BLaER1 (cell line): ENCODE results near the gene RPS6KA2.

Source experiments
- H3K27ac ChIP-seq: shearing (Covaris generic); formaldehyde crosslinking; 2 replicates; pipeline ENCODE4 v1.8.1; 2022
- H3K27me3 ChIP-seq: shearing (Covaris generic); formaldehyde crosslinking; 2 replicates; pipeline ENCODE4 v1.8.1; 2022
- H3K36me3 ChIP-seq: shearing (Covaris generic); formaldehyde crosslinking; 2 replicates; pipeline ENCODE4 v1.8.1; 2022
- H3K4me1 ChIP-seq: shearing (Covaris generic); formaldehyde crosslinking; 2 replicates; pipeline ENCODE4 v1.8.1; 2022
- H3K4me2 ChIP-seq: shearing (Covaris generic); formaldehyde crosslinking; 2 replicates; pipeline ENCODE4 v1.8.1; 2022
- H3K4me3 ChIP-seq: shearing (Covaris generic); formaldehyde crosslinking; 2 replicates; pipeline ENCODE4 v1.8.1; 2022
- H3K9ac ChIP-seq: shearing (Covaris generic); formaldehyde crosslinking; 2 replicates; pipeline ENCODE4 v1.8.1; 2022
- H3K9me3 ChIP-seq: shearing (Covaris generic); formaldehyde crosslinking; 2 replicates; pipeline ENCODE4 v1.8.1; 2022
- H4K20me1 ChIP-seq: shearing (Covaris generic); formaldehyde crosslinking; 2 replicates; pipeline ENCODE4 v1.8.1; 2022
- Cebpa-rat ChIP-seq: shearing (Covaris generic); IDR thresholded peaks from 2 replicates; pipeline ENCODE4 v1.8.1; 2022

Gene RPS6KA2

DNA sequence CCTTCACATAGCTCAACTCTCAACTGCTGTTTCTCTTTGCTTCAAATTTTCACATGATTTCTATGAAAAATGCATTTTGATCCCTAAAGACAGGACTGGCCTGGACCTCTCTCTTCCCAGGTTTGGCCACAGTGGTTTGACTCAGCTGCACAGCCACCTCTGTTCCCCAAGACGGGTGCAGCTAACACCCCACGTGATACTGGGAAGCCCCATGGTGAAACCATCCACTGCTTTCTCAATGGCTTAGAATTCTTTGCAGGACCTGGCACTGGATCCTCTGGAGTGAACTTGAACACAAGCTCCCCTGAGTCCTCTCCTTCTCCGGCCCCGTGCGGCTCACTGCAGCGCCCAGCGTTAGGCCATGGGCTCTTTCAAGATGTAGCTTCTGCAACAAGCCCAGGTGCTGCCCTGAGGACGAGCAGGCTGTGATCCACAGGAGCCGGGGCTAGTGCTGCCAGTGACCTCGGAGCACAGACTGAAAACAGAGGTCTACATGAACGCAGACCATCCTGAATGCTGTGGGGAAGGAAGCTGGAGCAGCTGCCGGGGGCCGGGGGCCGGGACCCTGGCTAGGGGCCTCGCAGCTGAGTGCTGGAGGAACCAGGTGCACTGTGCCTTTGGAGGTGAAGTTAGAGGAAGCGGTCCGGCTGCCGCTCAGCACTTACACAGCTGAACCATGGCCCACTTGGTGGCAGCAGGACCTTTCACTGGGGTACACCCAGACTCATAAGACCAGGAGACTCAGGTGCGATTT, 185.5 kb downstream of the RPS6KA2 start:
- no peaks in the 10 kb centered on the region for H4K20me1 ChIP-seq
- no peak overlapping the region for H3K27ac ChIP-seq
- TF ChIP-seq Cebpa-rat: no peak
- no peak overlapping the region for H3K4me3 ChIP-seq
- H3K4me2 ChIP-seq: peak overlapping the region; percentile 66
- peaks cover 5% of the 10 kb centered on the region; the same call in 1 of the 2 replicates for H3K27me3 ChIP-seq
- peaks cover 65% of the 10 kb centered on the region for H3K4me1 ChIP-seq
- H3K9ac ChIP-seq: 0 out of 2 replicates have a peak overlapping the region, but pooled peaks have one; percentile 22
- H3K36me3 ChIP-seq: no peaks in the 10 kb centered on the region
- peaks cover 10% of the 10 kb centered on the region; the same call in 1 of the 2 replicates for H3K9me3 ChIP-seq

DNA sequence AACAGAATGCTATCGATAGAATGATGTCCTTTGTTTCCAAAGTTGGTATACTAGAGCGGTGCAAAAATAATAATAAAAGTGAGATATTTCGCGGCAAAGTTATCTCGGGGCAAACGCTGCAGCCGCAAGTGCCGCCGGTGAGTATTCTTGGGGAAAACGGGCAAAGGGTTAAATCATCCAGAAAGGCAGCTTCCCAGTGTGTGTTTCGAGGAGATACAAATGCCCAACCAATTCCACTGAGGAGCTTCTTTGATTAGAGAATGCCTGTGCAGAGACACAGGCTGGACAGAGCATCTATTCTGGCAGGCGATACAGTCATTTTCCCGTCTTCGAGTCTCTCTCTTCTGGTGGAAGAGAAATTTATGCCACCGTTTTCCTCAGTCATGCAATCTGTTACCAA, 186.3 kb downstream of the RPS6KA2 start:
- Histone ChIP-seq H3K36me3 (no peaks in the 10 kb centered on the region), H3K4me3 (no peak overlapping the region), H3K27me3 (peaks cover 5% of the 10 kb centered on the region; the same call in 1 of the 2 replicates), H3K4me1 (peaks cover 73% of the 10 kb centered on the region), H3K27ac (no peak overlapping the region), H3K9ac (no peak overlapping the region), H3K9me3 (peaks cover 10% of the 10 kb centered on the region; the same call in 1 of the 2 replicates), H4K20me1 (no peaks in the 10 kb centered on the region), H3K4me2 (peak overlapping the region; percentile 66; the same call in 1 of the 2 replicates)
- TF ChIP-seq Cebpa-rat: no peak

DNA sequence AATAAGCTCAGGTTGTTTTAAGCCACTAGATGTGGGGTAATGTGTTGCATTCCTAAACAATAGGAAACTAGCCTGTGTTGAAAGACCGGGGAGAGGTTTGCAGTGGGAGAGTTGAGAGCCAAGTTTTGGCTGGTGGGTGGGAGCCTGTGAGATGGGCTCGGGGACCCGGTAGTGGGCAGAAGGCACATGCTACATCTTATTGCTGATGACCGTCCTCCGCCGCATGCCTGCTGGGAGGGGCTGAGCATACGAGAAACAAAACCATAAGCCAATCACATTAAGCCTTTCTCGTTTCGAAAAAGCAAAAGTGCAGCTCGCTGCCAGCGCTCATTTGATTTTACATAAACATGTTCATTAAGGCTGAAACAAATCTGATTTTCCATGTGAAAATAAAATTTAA, 186.9 kb downstream of the RPS6KA2 start:
- peaks cover 79% of the 10 kb centered on the region for H3K4me1 ChIP-seq
- no peaks in the 10 kb centered on the region for H4K20me1 ChIP-seq
- no peak for TF ChIP-seq Cebpa-rat
- H3K36me3 ChIP-seq: no peaks in the 10 kb centered on the region
- peaks cover 5% of the 10 kb centered on the region; the same call in 1 of the 2 replicates for H3K27me3 ChIP-seq
- no peak overlapping the region for H3K4me3 ChIP-seq
- peak overlapping the region; percentile 5; the same call in 1 of the 2 replicates for H3K27ac ChIP-seq
- H3K9ac ChIP-seq: no peak overlapping the region
- peak overlapping the region; percentile 52 for H3K4me2 ChIP-seq
- H3K9me3 ChIP-seq: peaks cover 10% of the 10 kb centered on the region; the same call in 1 of the 2 replicates

DNA sequence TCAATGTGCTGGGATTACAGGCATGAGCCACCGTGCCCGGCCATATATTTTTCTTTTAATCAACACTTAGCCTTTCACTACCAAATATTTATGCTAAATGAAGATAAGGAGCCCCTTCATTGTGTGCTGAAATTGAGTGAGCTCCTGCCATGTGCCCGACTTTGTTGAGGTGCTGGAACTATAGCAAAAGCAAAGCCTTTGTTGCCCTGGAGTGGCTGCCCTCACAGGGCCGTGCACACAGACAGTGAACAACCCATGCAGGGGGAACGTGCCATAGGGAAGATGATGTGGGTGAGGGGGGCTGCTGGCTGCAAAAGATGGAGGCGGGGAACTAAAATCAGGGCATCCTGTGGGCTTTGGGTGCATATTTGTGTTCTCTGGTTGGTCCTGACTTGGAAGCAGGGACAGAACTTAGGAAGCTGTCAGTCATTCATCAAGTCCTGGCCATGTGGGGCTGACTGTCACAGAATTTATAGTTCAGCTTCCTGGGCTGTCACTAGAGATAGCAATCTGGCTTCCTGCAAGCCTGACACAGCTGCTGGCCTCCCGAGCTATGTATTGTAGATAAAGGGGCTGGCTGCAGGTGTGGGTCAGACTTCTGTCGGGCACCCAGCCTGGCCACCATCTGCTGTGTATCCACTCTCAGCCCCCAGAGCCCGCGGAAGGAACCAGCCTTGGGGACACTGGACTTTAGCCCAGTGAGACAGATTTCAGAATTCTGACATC, 187.5 kb downstream of the RPS6KA2 start:
- Histone ChIP-seq H3K27ac (peak overlapping the region; percentile 5; the same call in 1 of the 2 replicates), H3K36me3 (no peaks in the 10 kb centered on the region), H3K4me2 (peak overlapping the region; percentile 52), H3K27me3 (peaks cover 5% of the 10 kb centered on the region; the same call in 1 of the 2 replicates), H3K4me1 (peaks cover 85% of the 10 kb centered on the region), H3K9ac (no peak overlapping the region), H3K4me3 (no peak overlapping the region), H4K20me1 (no peaks in the 10 kb centered on the region), H3K9me3 (peaks cover 10% of the 10 kb centered on the region; the same call in 1 of the 2 replicates)
- TF ChIP-seq Cebpa-rat: no peak

DNA sequence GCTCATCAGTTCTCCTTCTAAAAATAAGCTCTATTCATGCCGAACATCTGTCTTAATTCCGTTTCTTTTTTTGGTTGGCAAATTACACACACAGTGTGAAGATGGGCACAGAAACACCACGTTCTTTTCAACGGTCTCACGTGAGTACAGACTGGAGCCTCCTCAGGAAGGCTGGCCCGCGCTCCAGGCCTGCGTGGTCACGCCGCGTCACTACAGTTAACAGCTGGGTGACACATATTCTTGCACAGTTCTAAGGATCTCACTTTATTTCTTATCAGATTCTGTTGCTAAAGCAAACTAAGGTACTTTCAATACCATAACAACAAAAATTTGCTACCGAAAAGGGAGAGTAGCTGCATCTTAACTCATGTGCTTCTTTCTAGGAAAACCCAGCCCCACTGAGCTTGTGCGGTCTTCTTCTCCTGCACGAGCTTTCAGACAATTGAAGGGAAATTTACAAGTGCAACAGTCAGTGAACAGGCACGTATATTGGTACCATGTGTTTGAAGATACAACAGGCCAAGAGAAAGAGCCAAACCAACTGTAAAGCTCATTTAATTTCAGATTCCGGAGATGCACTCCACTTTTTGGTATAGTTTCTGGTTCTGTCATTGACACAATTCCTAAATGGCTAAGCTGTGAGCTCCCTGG, 188.7 kb downstream of the RPS6KA2 start:
- Histone ChIP-seq H3K4me2 (peak overlapping the region; percentile 59), H3K9ac (no peak overlapping the region), H4K20me1 (no peaks in the 10 kb centered on the region), H3K4me1 (peaks cover 90% of the 10 kb centered on the region), H3K27me3 (peaks cover 5% of the 10 kb centered on the region; the same call in 1 of the 2 replicates), H3K27ac (no peak overlapping the region), H3K4me3 (no peak overlapping the region), H3K36me3 (no peaks in the 10 kb centered on the region), H3K9me3 (peaks cover 10% of the 10 kb centered on the region; the same call in 1 of the 2 replicates)
- no peak for TF ChIP-seq Cebpa-rat

- Histone ChIP-seq H3K4me1 (peaks cover 91% of the 10 kb centered on the region), H3K27me3 (peaks cover 5% of the 10 kb centered on the region; the same call in 1 of the 2 replicates), H4K20me1 (no peaks in the 10 kb centered on the region), H3K27ac (no peak overlapping the region), H3K4me3 (no peak overlapping the region), H3K9ac (no peak overlapping the region), H3K4me2 (peak overlapping the region; percentile 59), H3K36me3 (no peaks in the 10 kb centered on the region), H3K9me3 (peaks cover 10% of the 10 kb centered on the region; the same call in 1 of the 2 replicates)
- TF ChIP-seq Cebpa-rat: no peak
Observed at GRCh38 chr6:166437661-166438060, 189.4 kb downstream of the RPS6KA2 start.

DNA sequence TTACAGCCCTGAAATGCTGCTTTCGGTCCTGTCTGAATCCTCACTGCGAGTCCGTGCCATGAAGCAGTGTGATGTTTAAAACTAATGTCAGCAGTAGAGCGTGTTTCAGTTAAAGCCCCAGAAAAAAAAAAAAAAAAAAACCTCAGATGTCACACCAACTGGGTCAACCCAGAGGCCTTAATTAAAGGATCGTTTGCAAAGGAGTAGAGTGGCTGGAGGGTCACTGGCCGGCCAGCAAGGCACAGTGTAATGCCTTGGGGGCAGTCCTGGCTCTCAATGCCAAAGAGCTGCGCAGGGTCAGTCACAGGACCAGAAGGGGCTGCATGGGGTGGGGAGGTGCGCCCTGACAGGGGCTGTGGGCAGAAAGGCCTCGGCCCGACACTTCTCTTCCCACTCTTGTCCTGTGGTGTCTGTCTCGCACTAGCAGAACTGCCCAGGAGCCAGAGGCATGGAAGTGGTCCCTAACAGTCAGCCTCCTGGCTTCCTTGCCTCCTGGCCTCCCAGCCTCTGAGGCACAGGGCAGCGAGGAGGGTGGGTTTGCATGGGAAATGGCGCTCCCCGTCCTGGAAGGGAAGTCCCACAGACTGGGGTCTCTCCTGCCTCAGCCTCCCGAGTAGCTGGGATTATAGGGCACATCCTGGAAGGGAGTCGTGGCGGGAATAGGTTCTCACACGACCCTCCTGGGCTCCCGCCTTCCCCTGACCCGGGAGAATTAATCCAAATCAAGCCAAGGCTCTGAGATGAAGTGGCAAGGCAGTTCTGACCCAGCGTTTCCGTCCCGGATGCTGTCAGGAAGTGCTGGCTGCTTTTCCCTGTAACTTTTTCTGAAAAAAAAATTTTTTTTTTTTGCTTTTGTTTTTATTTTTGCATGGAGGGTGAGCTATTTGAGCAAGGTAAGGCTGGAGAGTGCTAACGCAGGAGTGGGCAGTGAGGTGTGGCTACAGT, 190.6 kb downstream of the RPS6KA2 start:
- H3K27me3 ChIP-seq: peaks cover 1% of the 10 kb centered on the region; the same call in 1 of the 2 replicates
- no peaks in the 10 kb centered on the region for H3K36me3 ChIP-seq
- no peak for TF ChIP-seq Cebpa-rat
- no peaks in the 10 kb centered on the region for H4K20me1 ChIP-seq
- no peak overlapping the region for H3K9ac ChIP-seq
- H3K9me3 ChIP-seq: peaks cover 10% of the 10 kb centered on the region; the same call in 1 of the 2 replicates
- H3K27ac ChIP-seq: peak overlapping the region; percentile 58
- H3K4me3 ChIP-seq: no peak overlapping the region
- H3K4me2 ChIP-seq: peak overlapping the region; percentile 76
- peaks cover 81% of the 10 kb centered on the region for H3K4me1 ChIP-seq

DNA sequence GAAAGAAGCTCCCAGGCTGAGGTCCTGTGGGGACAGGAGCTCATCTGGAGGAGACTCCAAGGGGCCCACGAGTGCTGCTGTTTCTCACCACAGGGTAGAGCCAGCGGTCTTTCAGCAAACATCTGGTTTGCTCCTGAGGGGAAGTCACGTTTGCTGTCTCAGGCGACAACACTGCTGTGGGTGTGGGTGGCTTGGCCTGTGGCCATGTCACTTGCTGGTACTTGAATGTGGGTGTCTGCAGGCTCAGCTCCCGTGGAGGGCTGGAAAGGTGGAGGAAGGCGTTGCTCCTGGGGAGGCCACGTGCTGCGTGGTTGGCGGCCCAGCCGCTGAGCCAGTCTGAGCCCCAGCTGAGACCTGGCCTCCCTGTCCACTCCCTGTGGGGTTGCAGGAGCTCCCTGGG, 191.5 kb downstream of the RPS6KA2 start:
- Histone ChIP-seq H3K9ac (no peak overlapping the region), H3K36me3 (no peaks in the 10 kb centered on the region), H3K27me3 (no peaks in the 10 kb centered on the region), H3K27ac (peak overlapping the region; percentile 58), H3K9me3 (peaks cover 10% of the 10 kb centered on the region; the same call in 1 of the 2 replicates), H3K4me1 (peaks cover 72% of the 10 kb centered on the region), H4K20me1 (no peaks in the 10 kb centered on the region), H3K4me2 (peak overlapping the region; percentile 76), H3K4me3 (no peak overlapping the region)
- TF ChIP-seq Cebpa-rat: no peak

DNA sequence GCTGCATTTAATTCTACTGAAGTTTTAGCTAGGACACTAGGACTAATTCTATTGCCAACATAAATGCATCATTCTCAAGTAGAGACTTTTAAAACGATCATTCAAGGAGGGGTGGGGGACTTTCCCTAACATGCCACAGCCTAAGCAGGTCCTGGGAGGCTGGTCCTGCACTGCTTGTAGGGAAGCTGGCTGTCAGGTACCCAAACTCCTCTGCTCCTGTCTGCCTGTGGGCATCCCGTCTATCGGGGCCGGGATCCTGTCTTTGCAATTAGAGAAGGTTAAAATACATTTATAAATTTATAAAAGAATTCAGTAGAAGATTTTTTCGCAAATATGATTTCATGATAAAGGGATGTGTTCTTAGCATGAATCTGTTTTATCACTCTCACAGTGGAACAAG, 192.7 kb downstream of the RPS6KA2 start:
- Histone ChIP-seq H3K9ac (no peak overlapping the region), H3K27me3 (no peaks in the 10 kb centered on the region), H3K4me1 (peaks cover 59% of the 10 kb centered on the region), H3K36me3 (no peaks in the 10 kb centered on the region), H3K4me3 (no peak overlapping the region), H3K9me3 (peaks cover 14% of the 10 kb centered on the region; the same call in 1 of the 2 replicates), H4K20me1 (no peaks in the 10 kb centered on the region), H3K27ac (no peak overlapping the region), H3K4me2 (peak overlapping the region; percentile 76)
- TF ChIP-seq Cebpa-rat: no peak
